WTC11 (cell line): ENCODE results near the gene ANGPTL5. TPM values are rescaled to one million over a fixed set of nuclear protein-coding genes. Genes with fewer than 3 reads are reported as not detected.
A peak's percentile ranks its signal among the peaks of the same experiment; 100 is the strongest.
"Not testable (repeated sequence)": the region's sequence is repeated elsewhere in the genome, so short reads cannot be mapped to it uniquely, and the experiment has no call there.

Source experiments
- ATAC-seq: fragments of 200-7000 bp; cut with Tn5 transposase; 2 replicates; pipeline ENCODE4 v1.10.0; 2021; ENCODE audit warnings: mild to moderate bottlenecking, moderate library complexity
- CTCF ChIA-PET: fragments of 300-600 bp; sonication (Branson Sonifier 250); formaldehyde crosslinking; loops from one replicate; lab custom pipeline; 2021; ENCODE audit warnings: antibody characterized with exemption; lab: Charles Lee
- POLR2A ChIA-PET: fragments of 350-600 bp; sonication (Branson Sonifier 250); formaldehyde crosslinking; loops from one replicate; lab custom pipeline; 2021; ENCODE audit warnings: antibody characterized with exemption; lab: Charles Lee
- DNase-seq: peaks from one replicate; pipeline ENCODE4 v3.0.0; 2021; ENCODE audit warnings: low spot score
- H3K27ac Mint-ChIP-seq: 2 replicates; pipeline ENCODE4 v1.8.0; 2021; ENCODE audit warnings: mixed read lengths
- H3K27me3 Mint-ChIP-seq: 2 replicates; pipeline ENCODE4 v1.8.0; 2021; ENCODE audit warnings: low read depth, mild to moderate bottlenecking, moderate library complexity, mixed read lengths
- H3K36me3 Mint-ChIP-seq: 2 replicates; pipeline ENCODE4 v1.8.0; 2021; ENCODE audit warnings: mixed read lengths
- H3K4me1 Mint-ChIP-seq: 2 replicates; pipeline ENCODE4 v1.8.0; 2022; ENCODE audit warnings: mixed read lengths
- H3K4me3 Mint-ChIP-seq: 2 replicates; pipeline ENCODE4 v1.8.0; 2021; ENCODE audit warnings: mild to moderate bottlenecking, moderate library complexity, mixed read lengths
- H3K9me3 Mint-ChIP-seq: 2 replicates; pipeline ENCODE4 v1.8.0; 2021; ENCODE audit warnings: mixed read lengths
- ARID4B ChIP-seq: sonication (generic); formaldehyde crosslinking; IDR thresholded peaks from 2 replicates; pipeline ENCODE4 v1.8.0; 2023; ENCODE audit warnings: missing genetic modification reagents, mild to moderate bottlenecking, borderline replicate concordance
- ATF3 ChIP-seq: sonication (generic); formaldehyde crosslinking; conservative IDR thresholded peaks from 2 replicates; pipeline ENCODE4 v1.8.1; 2022; ENCODE audit warnings: mild to moderate bottlenecking, missing genetic modification reagents
- FOXJ3 ChIP-seq: sonication (generic); formaldehyde crosslinking; IDR thresholded peaks from 2 replicates; pipeline ENCODE4 v1.9.0; 2021; ENCODE audit warnings: missing genetic modification reagents, mild to moderate bottlenecking, borderline replicate concordance
- GABPB1 ChIP-seq: sonication (generic); formaldehyde crosslinking; IDR thresholded peaks from 2 replicates; pipeline ENCODE4 v1.8.1; 2023; ENCODE audit warnings: mild to moderate bottlenecking, missing genetic modification reagents
- HMGA2 ChIP-seq: fragments of 250-450 bp; sonication (Bioruptor Pico); IDR thresholded peaks from 2 replicates; pipeline ENCODE4 v1.4.0; 2021; ENCODE audit warnings: mild to moderate bottlenecking, moderate library complexity
- MAX ChIP-seq: sonication (generic); formaldehyde crosslinking; IDR thresholded peaks from 2 replicates; pipeline ENCODE4 v1.8.0; 2022; ENCODE audit warnings: mild to moderate bottlenecking, missing genetic modification reagents
- MYBL2 ChIP-seq: sonication (generic); formaldehyde crosslinking; IDR thresholded peaks from 2 replicates; pipeline ENCODE4 v1.8.1; 2023; ENCODE audit warnings: mild to moderate bottlenecking, moderate library complexity, missing genetic modification reagents
- NFE2L1 ChIP-seq: sonication (generic); formaldehyde crosslinking; IDR thresholded peaks from 2 replicates; pipeline ENCODE4 v1.8.1; 2023; ENCODE audit warnings: missing genetic modification reagents
- PREB ChIP-seq: sonication (generic); formaldehyde crosslinking; IDR thresholded peaks from 2 replicates; pipeline ENCODE4 v1.8.1; 2022; ENCODE audit warnings: mild to moderate bottlenecking, missing genetic modification reagents, moderate library complexity, borderline replicate concordance
- TEAD1 ChIP-seq: sonication (generic); formaldehyde crosslinking; IDR thresholded peaks from 2 replicates; pipeline ENCODE4 v1.8.0; 2022; ENCODE audit warnings: mild to moderate bottlenecking, missing genetic modification reagents
- ZMAT4 ChIP-seq: fragments of 250-450 bp; sonication (Bioruptor Pico); IDR thresholded peaks from 2 replicates; pipeline ENCODE4 v1.9.0; 2021; ENCODE audit warnings: mild to moderate bottlenecking
- total RNA-seq: library from RNA; stranded (reverse); gene quantifications from 3 replicates; pipeline ENCODE4 v1.2.3, GENCODE V29; 2021
- TF ChIP-seq, protein P1 (sequence below): fragments of 200-600 bp; IDR thresholded peaks from 2 replicates; pipeline ENCODE4 v1.8.0; 2022; ENCODE audit warnings: antibody characterized with exemption
- TF ChIP-seq, protein P2 (sequence below): sonication (generic); formaldehyde crosslinking; conservative IDR thresholded peaks from 2 replicates; pipeline ENCODE4 v1.8.1; 2023; ENCODE audit warnings: mild to moderate bottlenecking, low read depth, missing genetic modification reagents, moderate library complexity

ANGPTL5 gene
- total RNA-seq, 1 experiment from 2014 or later, result not detected

DNA sequence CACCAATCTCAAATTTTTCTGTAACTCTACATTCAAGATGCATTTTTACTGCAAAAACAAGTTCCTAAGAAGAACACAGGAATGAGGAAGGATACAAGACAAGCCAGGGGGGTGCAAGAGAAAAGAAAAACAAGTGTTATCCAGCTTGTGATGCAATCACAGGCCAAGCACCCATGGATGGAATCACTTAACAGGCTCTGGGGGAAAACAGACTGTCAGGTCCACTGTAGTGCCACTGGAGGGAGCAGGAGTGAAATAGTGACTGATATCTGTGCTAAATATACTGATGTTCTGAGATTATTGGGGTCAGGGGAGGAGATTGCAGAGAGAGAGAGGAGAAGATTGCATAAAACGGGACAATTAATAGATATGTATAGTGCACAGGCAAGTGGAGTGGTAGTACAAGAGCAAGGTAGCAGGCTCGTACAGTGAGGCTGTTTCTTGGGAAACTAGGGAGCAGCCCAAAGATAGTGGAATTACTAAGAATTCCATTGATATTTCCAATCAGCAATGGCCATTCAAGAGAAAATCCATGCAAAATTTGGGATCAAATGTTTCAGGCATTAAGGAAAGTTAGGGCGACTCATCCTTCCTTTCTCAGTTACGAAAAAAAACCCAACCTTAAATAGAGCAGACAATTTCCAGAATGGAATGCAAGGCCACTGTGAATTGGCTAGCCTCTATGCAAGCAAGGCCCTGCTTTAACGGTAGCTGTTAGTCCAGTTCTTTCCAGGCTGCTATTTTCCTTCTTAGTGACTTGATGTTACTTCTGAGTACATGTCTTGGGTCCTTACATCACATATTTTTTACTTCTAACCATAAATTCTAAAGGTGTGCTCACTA, 53.7 kb downstream of the ANGPTL5 start:
- H3K27me3 Mint-ChIP-seq, result no peaks in the 10 kb centered on the region
- TF ChIP-seq GABPB1 (CRISPR knock-in tag) (peak; percentile 82), FOXJ3 (no peak)
- H3K9me3 Mint-ChIP-seq, result peaks cover 12% of the 10 kb centered on the region
- H3K4me1 Mint-ChIP-seq, result peaks cover 12% of the 10 kb centered on the region; the same call in 1 of the 2 replicates
- ChIA-PET POLR2A (no interaction called here), CTCF (interaction anchor here (0.5 to 5.1 kb wide), 11 partner anchors 17 to 723 kb away, joined by 3 to 116 read pairs (median 5); partner anchors contain the start of gene CEP126)
- DNase-seq (peak; percentile 19), ATAC-seq (peak; percentile 83)
- peaks cover 7% of the 10 kb centered on the region for H3K36me3 Mint-ChIP-seq
- no peak overlapping the region for H3K4me3 Mint-ChIP-seq
- H3K27ac Mint-ChIP-seq, result no peak overlapping the region

DNA sequence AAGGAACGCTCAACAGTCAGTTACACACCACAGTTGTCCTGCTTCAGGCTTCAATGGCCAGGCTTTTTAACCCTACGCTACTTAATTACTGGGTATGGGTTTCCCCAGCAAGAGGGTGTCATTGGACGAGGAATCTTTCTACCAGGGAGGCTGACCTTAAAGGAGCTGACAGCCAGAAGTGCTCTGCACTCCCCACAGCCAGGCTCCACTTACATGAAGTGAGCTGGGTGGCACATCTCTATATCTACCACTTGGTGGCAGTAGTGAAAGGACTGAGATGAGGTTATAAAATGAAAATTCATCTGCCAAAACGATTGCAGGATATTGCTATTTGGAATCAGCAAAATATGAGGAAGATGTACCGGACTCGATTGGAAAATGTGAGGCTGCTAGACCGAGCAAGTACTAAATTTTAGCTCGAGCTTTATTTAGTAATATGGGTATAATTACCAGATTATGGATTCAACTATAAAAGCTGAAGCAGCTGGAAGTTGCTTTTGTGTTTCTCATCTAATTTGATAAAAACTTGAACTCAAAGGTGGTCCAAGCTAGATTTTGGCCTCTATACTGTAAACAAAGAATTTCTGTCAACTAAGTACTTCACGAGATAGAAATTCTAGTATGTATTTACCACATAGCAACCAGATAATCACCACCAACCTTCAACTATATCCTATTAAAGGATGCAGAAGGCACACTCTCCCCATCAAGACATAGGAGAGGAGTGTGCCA, 55.5 kb downstream of the ANGPTL5 start:
- CTCF ChIA-PET, result interaction anchor here (0.7 to 5.1 kb wide), 30 partner anchors 10 to 839 kb away, joined by 3 to 116 read pairs (median 4); partner anchors contain the start of genes CEP126 and TRPC6
- TF ChIP-seq HMGA2 (CRISPR knock-in tag), result no peak
- TF ChIP-seq, protein P1, sequence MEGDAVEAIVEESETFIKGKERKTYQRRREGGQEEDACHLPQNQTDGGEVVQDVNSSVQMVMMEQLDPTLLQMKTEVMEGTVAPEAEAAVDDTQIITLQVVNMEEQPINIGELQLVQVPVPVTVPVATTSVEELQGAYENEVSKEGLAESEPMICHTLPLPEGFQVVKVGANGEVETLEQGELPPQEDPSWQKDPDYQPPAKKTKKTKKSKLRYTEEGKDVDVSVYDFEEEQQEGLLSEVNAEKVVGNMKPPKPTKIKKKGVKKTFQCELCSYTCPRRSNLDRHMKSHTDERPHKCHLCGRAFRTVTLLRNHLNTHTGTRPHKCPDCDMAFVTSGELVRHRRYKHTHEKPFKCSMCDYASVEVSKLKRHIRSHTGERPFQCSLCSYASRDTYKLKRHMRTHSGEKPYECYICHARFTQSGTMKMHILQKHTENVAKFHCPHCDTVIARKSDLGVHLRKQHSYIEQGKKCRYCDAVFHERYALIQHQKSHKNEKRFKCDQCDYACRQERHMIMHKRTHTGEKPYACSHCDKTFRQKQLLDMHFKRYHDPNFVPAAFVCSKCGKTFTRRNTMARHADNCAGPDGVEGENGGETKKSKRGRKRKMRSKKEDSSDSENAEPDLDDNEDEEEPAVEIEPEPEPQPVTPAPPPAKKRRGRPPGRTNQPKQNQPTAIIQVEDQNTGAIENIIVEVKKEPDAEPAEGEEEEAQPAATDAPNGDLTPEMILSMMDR, result peak; percentile 38; the same call in 1 of the 2 replicates
- TF ChIP-seq NFE2L1, result no peak
- no peak for TF ChIP-seq MYBL2 (CRISPR knock-in tag)
- TF ChIP-seq, protein P2, sequence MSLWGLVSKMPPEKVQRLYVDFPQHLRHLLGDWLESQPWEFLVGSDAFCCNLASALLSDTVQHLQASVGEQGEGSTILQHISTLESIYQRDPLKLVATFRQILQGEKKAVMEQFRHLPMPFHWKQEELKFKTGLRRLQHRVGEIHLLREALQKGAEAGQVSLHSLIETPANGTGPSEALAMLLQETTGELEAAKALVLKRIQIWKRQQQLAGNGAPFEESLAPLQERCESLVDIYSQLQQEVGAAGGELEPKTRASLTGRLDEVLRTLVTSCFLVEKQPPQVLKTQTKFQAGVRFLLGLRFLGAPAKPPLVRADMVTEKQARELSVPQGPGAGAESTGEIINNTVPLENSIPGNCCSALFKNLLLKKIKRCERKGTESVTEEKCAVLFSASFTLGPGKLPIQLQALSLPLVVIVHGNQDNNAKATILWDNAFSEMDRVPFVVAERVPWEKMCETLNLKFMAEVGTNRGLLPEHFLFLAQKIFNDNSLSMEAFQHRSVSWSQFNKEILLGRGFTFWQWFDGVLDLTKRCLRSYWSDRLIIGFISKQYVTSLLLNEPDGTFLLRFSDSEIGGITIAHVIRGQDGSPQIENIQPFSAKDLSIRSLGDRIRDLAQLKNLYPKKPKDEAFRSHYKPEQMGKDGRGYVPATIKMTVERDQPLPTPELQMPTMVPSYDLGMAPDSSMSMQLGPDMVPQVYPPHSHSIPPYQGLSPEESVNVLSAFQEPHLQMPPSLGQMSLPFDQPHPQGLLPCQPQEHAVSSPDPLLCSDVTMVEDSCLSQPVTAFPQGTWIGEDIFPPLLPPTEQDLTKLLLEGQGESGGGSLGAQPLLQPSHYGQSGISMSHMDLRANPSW (CRISPR knock-in tag), result no peak
- no peak for TF ChIP-seq PREB
- no peak for TF ChIP-seq TEAD1 (CRISPR knock-in tag)
- no peaks in the 10 kb centered on the region for H3K27me3 Mint-ChIP-seq
- peaks cover 12% of the 10 kb centered on the region for H3K9me3 Mint-ChIP-seq
- peaks cover 12% of the 10 kb centered on the region; the same call in 1 of the 2 replicates for H3K4me1 Mint-ChIP-seq
- ATAC-seq (peak; percentile 98), DNase-seq (peak; percentile 27)
- H3K36me3 Mint-ChIP-seq, result peaks cover 7% of the 10 kb centered on the region
- no peak overlapping the region for H3K27ac Mint-ChIP-seq
- H3K4me3 Mint-ChIP-seq, result no peak overlapping the region
- POLR2A ChIA-PET, result no interaction called here

- H3K4me1 Mint-ChIP-seq, H3K27ac Mint-ChIP-seq, H3K27me3 Mint-ChIP-seq, DNase-seq, H3K4me3 Mint-ChIP-seq, ATAC-seq, POLR2A ChIA-PET: not testable (repeated sequence)
- CTCF ChIA-PET, result interaction anchor here (0.7 to 1.0 kb wide), 2 partner anchors 12 to 156 kb away, joined by 3 to 4 read pairs; no protein-coding TSS in a partner anchor
- Mint-ChIP-seq H3K9me3 (peaks cover 27% of the 10 kb centered on the region), H3K36me3 (peaks cover 14% of the 10 kb centered on the region)
Observed at GRCh38 chr11:101852260-101852659, 64.1 kb downstream of the ANGPTL5 start.

DNA sequence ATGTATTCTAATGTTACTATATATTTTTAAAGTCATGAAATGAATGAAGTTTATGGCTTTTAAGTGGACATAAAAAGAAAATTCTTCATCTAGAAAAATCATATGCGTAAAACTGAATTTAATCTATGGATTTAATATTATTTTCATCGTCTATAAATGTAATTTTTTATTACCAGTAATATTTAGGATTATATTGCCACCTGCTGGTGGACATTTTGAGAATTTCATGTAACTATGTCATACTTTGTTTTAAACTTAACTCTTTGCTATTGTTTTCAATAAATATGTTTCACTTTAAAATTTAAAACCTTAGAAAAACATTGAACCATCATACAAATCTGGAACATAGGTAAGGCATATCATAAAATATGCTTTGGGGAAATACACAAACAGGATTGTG, 68.1 kb downstream of the ANGPTL5 start:
- ATAC-seq, result no peak
- peaks cover 17% of the 10 kb centered on the region for H3K9me3 Mint-ChIP-seq
- no peaks in the 10 kb centered on the region for H3K27me3 Mint-ChIP-seq
- H3K4me3 Mint-ChIP-seq, result no peak overlapping the region
- DNase-seq, result no peak
- ChIA-PET POLR2A (no interaction called here), CTCF (interaction anchor here (1.3 kb wide), 1 partner anchor 391 kb away, joined by 4 read pairs; no protein-coding TSS in a partner anchor)
- H3K36me3 Mint-ChIP-seq, result peaks cover 6% of the 10 kb centered on the region
- TF ChIP-seq ZMAT4 (CRISPR knock-in tag), result no peak
- no peak for TF ChIP-seq ATF3
- no peak for TF ChIP-seq MAX (CRISPR knock-in tag)
- no peak for TF ChIP-seq ARID4B (CRISPR knock-in tag)
- H3K27ac Mint-ChIP-seq, result no peak overlapping the region
- no peaks in the 10 kb centered on the region for H3K4me1 Mint-ChIP-seq
